ENCODE data around the gene ACTC1.
A peak's percentile ranks its signal among the peaks of the same experiment; 100 is the strongest.
"Not testable (repeated sequence)": the region's sequence is repeated elsewhere in the genome, so short reads cannot be mapped to it uniquely, and the experiment has no call there.

ACTC1 gene

DNA sequence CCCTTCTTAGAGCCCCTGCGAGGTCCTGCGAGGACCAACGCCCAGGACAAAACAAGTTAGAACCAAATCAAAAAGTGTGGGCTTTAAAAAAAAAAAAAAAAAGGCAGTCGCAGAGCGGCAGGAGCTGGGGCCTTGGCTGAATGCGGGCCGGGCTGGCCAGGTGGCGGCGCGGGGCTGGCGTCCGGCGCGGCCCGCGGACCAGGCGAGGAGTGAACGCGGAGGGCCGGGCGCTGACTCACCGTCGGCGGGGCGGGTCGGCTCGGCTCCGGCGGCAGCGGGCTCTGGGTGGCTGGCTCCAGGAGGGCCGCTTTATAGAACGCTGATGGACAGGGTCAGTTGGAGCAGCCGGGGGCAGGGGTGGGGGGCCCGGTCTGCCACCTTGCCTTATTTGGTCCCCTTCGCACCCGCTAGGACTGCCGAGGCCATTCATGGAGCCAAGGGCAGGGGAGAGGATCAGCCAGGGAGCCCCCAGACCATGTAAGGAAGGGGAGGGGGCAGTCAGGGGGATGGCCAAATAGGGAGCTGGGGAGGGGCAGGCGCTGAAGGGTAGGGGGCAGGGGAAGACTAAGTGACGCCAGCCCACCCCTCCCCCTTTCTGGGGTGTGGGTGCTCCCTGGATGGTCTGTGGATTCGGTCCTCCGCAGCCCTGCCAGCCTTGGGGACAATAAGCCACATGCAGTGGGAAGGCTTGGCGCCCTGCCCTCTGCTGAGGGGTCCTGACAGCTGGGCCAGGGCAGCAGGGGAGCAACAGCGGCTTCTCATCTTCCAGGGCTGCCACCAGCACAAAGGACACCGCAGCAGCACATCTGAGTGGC, at the start of gene ACTC1:
Gene ACTC1, minus strand, starts transcription at position 283 of the 815 bp plus-strand sequence. CDS start 741 bp downstream, outside the sequence.
- no peak for DNase-seq (ENCODE audit: low read depth in 2 of 2)

DNA sequence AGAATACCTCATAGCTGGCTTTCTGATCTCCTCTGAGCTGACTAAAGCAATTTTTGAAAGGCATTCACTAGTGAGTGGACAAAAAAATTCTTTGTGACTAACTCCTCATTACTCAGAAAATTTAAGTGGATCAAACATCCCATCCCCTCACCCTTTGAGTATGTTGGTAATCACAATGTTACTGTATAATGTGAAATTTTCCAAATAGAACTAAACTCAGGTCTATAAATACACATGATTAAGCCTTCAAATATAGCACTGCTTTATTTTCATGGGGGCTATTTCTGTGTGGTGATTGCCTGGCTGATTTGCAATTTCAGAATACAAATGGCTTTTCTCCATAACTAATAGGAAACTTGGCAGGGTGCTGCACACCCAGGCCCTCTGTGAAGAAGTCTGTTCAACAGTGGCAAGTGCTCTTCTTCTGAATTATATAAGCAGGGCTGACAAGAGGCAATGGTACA, 45.9 kb upstream of the ACTC1 start:
- peak in 1 of 2 experiments; percentile 8 for DNase-seq (ENCODE audit: low read depth in 2 of 2)

GRCh38 chr15:34838282-34838681, 42.9 kb upstream of the ACTC1 start:
- no peak for DNase-seq (ENCODE audit: low read depth in 2 of 2)

GRCh38 chr15:34837246-34838016, 42.1 kb upstream of the ACTC1 start:
- peak; percentile 5 to 13 for DNase-seq (ENCODE audit: low read depth in 2 of 2)

- no peak for DNase-seq (ENCODE audit: low read depth in 2 of 2)
Observed at GRCh38 chr15:34828145-34828911, 33.0 kb upstream of the ACTC1 start.

- no peak for DNase-seq (ENCODE audit: low read depth in 2 of 2)
Observed at GRCh38 chr15:34821831-34822230, 26.5 kb upstream of the ACTC1 start.

GRCh38 chr15:34820110-34820509, 24.8 kb upstream of the ACTC1 start:
- DNase-seq (ENCODE audit: low read depth in 2 of 2), result no peak

GRCh38 chr15:34818526-34818925, 23.2 kb upstream of the ACTC1 start:
- DNase-seq (ENCODE audit: low read depth in 2 of 2), result no peak

- no peak for DNase-seq (ENCODE audit: low read depth in 2 of 2)
Observed at GRCh38 chr15:34815836-34816235, 20.5 kb upstream of the ACTC1 start.

GRCh38 chr15:34813446-34814190, 18.3 kb upstream of the ACTC1 start:
- no peak for DNase-seq (ENCODE audit: low read depth in 2 of 2)

GRCh38 chr15:34812868-34813365, 17.6 kb upstream of the ACTC1 start:
- not testable (repeated sequence) for DNase-seq (ENCODE audit: low read depth in 2 of 2)

GRCh38 chr15:34812369-34812768, 17.0 kb upstream of the ACTC1 start:
- DNase-seq (ENCODE audit: low read depth in 2 of 2), result no peak

DNA sequence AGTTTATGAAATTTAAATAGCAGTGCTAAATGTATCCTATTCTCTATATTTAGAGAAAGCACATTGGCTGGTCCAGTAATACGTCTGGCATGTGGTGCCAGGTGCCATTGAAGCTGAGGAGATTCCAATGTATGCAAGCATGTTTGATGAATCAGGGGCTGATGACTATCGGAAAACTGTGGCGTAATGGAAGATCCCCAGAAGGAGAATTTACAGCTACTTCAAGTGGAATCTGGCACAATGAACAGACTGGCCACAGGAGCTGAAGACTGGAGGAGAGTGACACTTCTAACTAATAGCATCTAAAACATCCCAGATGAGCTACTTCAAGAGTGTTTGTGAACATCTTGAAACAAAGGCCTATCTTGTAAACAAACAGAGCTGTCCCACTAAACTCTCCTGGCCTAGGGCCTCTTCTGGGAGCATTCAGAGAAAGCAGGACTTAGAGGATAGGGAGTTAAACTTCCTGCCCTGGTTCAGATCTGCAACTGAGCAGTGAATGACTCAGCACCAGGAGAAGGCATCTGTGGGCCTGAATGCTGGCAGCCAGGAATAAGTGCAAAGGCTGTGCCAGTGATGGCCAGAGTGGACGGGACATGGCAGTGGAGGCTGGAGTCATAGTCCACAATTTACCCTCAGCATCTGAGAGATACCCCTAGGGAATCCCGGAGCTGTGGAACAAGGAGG, 15.2 kb upstream of the ACTC1 start:
- peak; percentile 84 to 85 for DNase-seq (ENCODE audit: low read depth in 2 of 2)

GRCh38 chr15:34809186-34809585, 13.8 kb upstream of the ACTC1 start:
- no peak for DNase-seq (ENCODE audit: low read depth in 2 of 2)

DNA sequence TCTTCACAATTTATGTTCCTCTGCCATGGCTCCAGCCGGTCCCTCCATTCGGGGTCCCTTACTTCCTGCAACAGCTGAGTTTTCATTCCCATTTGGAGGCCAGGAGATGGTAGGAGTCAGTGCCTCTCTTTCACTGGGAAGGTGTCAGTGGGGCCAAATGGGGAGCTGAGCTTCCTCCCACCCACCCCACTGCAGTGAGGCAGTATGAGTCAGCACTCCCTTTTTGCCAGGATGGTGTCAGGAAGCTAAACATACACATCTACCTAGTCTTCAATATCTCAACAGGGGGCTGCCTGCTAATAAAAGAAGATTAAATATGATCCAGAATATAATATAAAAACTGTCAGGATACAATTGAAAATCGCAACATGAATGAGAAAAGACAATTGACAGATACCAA, 12.7 kb upstream of the ACTC1 start:
- DNase-seq (ENCODE audit: low read depth in 2 of 2), result no peak

DNA sequence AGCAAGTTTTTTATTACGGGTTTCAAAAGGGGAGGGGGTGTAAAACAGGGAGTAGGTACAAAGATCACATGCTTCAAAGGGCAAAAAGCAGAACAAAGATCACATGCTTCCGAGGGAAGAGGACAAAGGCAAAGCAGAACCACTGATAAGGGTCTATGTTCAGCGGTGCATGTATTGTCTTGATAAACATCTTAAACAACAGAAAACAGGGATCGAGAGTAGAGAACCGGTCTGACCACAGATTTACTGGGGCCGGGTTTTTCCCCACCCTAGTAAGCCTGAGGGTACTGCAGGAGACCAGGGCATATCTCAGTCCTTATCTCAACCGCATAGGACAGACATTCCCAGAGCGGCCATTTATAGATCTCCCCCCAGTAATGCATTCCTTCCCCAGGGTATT, 11.9 kb upstream of the ACTC1 start:
- DNase-seq (ENCODE audit: low read depth in 2 of 2), result not testable (repeated sequence)

DNA sequence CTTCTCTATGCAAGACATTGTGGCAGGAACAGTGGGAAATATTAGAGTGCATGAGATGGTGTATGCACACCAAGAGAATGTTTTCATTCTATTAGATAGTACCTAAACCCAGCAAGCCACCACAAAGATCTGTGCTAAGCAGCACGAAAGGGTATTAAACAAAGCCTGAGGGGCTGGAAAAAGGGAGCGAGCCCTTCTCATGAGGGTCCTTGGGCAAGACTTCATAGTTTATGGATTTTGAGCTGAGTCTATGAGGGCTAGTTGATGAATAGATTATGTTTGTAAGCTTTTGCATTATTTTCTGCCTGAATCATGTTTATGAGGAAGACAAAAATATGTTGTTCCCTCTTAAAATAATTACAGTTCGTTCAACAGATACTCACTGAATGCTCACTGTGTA, 9.4 kb upstream of the ACTC1 start:
- no peak for DNase-seq (ENCODE audit: low read depth in 2 of 2)

- no peak for DNase-seq (ENCODE audit: low read depth in 2 of 2)
Observed at GRCh38 chr15:34804113-34804512, 8.8 kb upstream of the ACTC1 start.

DNA sequence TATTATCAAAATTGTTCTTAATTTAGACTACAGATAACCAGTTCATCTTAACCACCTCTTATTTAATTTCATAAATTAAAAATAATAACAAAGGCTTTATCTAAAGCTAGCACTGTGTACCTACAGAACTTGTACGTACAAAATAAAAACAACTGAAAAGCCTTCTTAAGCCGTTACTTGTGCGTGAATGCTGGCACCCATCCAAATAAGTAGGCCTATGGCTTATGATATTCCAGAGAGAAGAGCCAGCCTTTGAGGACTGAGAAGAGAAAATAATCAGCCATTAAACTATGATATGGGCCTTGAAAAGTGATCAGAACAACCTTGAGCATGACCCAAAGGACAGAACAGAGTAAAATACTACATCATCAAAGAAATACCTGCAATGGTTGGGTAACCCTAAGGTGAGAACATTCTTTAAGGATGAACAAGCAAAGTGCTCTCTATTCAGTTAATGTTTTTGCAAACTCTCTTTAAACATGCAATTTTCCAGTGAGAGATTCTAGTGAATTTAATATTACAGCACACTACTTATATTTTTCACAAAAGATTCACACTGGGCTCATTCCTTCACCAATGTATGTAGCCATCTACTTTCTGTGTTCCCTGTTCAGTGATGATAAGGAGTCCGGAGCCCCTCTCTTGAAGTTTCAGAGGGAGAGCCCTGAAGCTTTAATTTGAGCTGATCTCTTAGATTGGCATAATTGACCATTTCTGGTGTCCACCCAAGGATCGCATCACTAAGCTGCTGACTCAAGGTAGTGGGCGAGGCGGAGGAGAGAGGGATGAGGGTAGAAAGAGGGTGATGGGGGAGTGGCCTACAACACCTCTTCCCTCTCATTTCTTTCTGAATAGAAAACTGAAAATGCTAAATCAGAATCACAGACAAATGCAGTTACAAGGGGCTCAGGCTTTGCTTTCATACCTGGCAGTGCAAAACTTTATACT, 7.7 kb upstream of the ACTC1 start:
- DNase-seq (ENCODE audit: low read depth in 2 of 2), result no peak

Measured in fibroblast of skin of left biceps (primary cell).